Measurements from ENCODE around the gene ISG20L2.
A peak's percentile ranks its signal among the peaks of the same experiment; 100 is the strongest.

DNA sequence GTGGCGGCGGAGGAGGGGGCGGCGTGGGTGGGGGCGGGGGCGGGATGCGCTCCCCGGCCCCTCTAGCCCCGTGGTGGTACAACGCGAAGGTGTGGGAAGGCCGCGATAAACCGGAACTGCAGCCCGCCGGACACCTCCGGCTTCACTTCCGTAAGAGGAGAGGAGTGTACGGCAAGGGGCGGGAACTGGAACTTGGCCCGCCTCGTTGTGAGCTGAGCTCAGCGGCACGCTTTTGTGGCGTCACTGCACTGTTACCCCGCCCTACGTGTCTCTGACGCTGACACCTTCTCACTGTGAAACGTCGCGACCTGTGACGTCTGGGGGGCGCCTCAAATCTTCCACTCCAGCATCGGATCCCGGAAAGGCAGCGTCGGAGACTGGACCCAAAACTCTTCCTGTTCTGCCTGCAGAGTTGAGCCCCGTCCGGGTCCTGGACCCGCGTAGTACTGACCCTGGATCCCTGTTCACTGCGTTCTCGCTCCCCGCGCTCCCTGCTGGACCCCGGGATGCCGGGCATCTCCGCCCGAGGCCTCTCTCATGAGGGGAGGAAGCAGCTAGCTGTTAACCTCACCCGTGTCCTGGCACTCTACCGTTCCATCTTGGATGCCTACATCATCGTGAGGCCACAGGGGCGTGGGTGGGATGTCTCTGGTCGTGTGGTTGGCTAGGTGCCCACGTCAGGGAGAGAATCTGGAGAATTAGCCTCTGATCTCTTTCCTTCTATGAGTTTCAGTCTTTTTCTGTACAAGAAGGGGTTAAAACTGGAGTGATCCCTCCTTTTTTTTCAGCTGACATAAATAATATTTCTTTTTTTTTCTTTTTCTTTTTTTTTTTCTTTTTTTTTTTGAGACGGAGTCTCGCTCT is at the start of gene ISG20L2:
- TF ChIP-seq, protein P1, sequence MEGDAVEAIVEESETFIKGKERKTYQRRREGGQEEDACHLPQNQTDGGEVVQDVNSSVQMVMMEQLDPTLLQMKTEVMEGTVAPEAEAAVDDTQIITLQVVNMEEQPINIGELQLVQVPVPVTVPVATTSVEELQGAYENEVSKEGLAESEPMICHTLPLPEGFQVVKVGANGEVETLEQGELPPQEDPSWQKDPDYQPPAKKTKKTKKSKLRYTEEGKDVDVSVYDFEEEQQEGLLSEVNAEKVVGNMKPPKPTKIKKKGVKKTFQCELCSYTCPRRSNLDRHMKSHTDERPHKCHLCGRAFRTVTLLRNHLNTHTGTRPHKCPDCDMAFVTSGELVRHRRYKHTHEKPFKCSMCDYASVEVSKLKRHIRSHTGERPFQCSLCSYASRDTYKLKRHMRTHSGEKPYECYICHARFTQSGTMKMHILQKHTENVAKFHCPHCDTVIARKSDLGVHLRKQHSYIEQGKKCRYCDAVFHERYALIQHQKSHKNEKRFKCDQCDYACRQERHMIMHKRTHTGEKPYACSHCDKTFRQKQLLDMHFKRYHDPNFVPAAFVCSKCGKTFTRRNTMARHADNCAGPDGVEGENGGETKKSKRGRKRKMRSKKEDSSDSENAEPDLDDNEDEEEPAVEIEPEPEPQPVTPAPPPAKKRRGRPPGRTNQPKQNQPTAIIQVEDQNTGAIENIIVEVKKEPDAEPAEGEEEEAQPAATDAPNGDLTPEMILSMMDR (IDR thresholded peaks at IDR 0.05): peak in 1 of 4 experiments; percentile 5
- peak; percentile 52 for TF ChIP-seq POLR2A (IDR thresholded peaks at IDR 0.05)

Data from prostate gland (tissue), 2 donors.